H9 (cell line): ENCODE data around the gene SDHB. TPM values are rescaled to one million over a fixed set of nuclear protein-coding genes. Genes with fewer than 3 reads are reported as not detected.

ENCODE experiments used
- DNase-seq: peaks from one replicate; pipeline ENCODE4 v3.0.0-alpha.2; 2017
- H2AFZ ChIP-seq: one replicate; pipeline ENCODE4 v1.6.1; 2013; ENCODE audit warnings: mild to moderate bottlenecking, low read length, control low read depth, moderate library complexity
- H2AK5ac ChIP-seq: 2 replicates; pipeline ENCODE4 v1.6.1; 2013; ENCODE audit warnings: low read length, control low read depth, mixed read lengths; ENCODE audit not compliant: insufficient read length
- H2BK120ac ChIP-seq: one replicate; pipeline ENCODE4 v1.6.1; 2013; ENCODE audit warnings: low read depth, mild to moderate bottlenecking, low read length, control low read depth, inconsistent platforms; ENCODE audit not compliant: poor library complexity, severe bottlenecking
- H2BK12ac ChIP-seq: 2 replicates; pipeline ENCODE4 v1.6.1; 2013; ENCODE audit warnings: low read length, control low read depth, mixed read lengths, low read depth; ENCODE audit not compliant: insufficient read length
- H2BK15ac ChIP-seq: 2 replicates; pipeline ENCODE4 v1.6.1; 2013; ENCODE audit warnings: low read depth, low read length, control low read depth
- H2BK20ac ChIP-seq: one replicate; pipeline ENCODE4 v1.6.1; 2013; ENCODE audit warnings: low read depth, mild to moderate bottlenecking, low read length, control low read depth, inconsistent platforms; ENCODE audit not compliant: poor library complexity, severe bottlenecking
- H2BK5ac ChIP-seq: 2 replicates; pipeline ENCODE4 v1.6.1; 2013; ENCODE audit warnings: low read length, control low read depth, mixed read lengths; ENCODE audit not compliant: insufficient read length
- H3K14ac ChIP-seq: 2 replicates; pipeline ENCODE4 v1.6.1; 2013; ENCODE audit warnings: low read length, control low read depth; ENCODE audit not compliant: insufficient read depth
- H3K18ac ChIP-seq: 2 replicates; pipeline ENCODE4 v1.6.1; 2013; ENCODE audit warnings: low read depth, mild to moderate bottlenecking, mixed read lengths, low read length, control low read depth; ENCODE audit not compliant: insufficient read length
- H3K23ac ChIP-seq: 2 replicates; pipeline ENCODE4 v1.6.1; 2013; ENCODE audit warnings: low read length, control low read depth, mixed read lengths, low read depth; ENCODE audit not compliant: insufficient read length
- H3K23me2 ChIP-seq: 2 replicates; pipeline ENCODE4 v1.6.1; 2013; ENCODE audit warnings: low read depth, mild to moderate bottlenecking, mixed read lengths, low read length, control low read depth; ENCODE audit not compliant: insufficient read length, poor library complexity, severe bottlenecking
- H3K27ac ChIP-seq: 2 replicates; pipeline ENCODE4 v1.5.1; 2013; ENCODE audit warnings: low read length, control low read depth, mixed read lengths, low read depth; ENCODE audit not compliant: insufficient read length
- H3K27me3 ChIP-seq: 2 replicates; pipeline ENCODE4 v1.6.1; 2013; ENCODE audit warnings: low read length, control low read depth, inconsistent platforms; ENCODE audit not compliant: insufficient read depth
- H3K4ac ChIP-seq: 2 replicates; pipeline ENCODE4 v1.6.1; 2013; ENCODE audit warnings: low read depth, mild to moderate bottlenecking, control low read depth, inconsistent platforms, low read length, moderate library complexity
- H3K4me1 ChIP-seq: 2 replicates; pipeline ENCODE4 v1.6.1; 2013; ENCODE audit warnings: low read length, control low read depth, inconsistent platforms; ENCODE audit not compliant: insufficient read depth
- H3K4me2 ChIP-seq: 2 replicates; pipeline ENCODE4 v1.6.1; 2013; ENCODE audit warnings: low read length, control low read depth, mixed read lengths; ENCODE audit not compliant: insufficient read length, insufficient read depth
- H3K56ac ChIP-seq: 2 replicates; pipeline ENCODE4 v1.6.1; 2013; ENCODE audit warnings: low read depth, mild to moderate bottlenecking, mixed read lengths, low read length, control low read depth; ENCODE audit not compliant: insufficient read length
- H3K79me1 ChIP-seq: 2 replicates; pipeline ENCODE4 v1.6.1; 2013; ENCODE audit warnings: low read depth, mild to moderate bottlenecking, moderate library complexity, low read length, control low read depth, inconsistent platforms; ENCODE audit not compliant: insufficient read depth, poor library complexity, severe bottlenecking
- H3K79me2 ChIP-seq: 2 replicates; pipeline ENCODE4 v1.6.1; 2013; ENCODE audit warnings: low read length, control low read depth, inconsistent platforms; ENCODE audit not compliant: insufficient read depth
- H3K9ac ChIP-seq: 2 replicates; pipeline ENCODE4 v1.6.1; 2013; ENCODE audit warnings: low read length, control low read depth, mixed read lengths; ENCODE audit not compliant: insufficient read length; ENCODE audit errors: extremely low read depth
- H3K9me3 ChIP-seq: one replicate; pipeline ENCODE4 v1.6.1; 2013; ENCODE audit warnings: low read depth, low read length, inconsistent platforms; ENCODE audit not compliant: control insufficient read depth
- H3T11ph ChIP-seq: one replicate; pipeline ENCODE4 v1.6.1; 2013; ENCODE audit warnings: mild to moderate bottlenecking, low read length, control low read depth, inconsistent platforms
- H4K20me1 ChIP-seq: one replicate; pipeline ENCODE4 v1.6.1; 2013; ENCODE audit not compliant: control insufficient read depth, insufficient read length, insufficient read depth
- H4K5ac ChIP-seq: 2 replicates; pipeline ENCODE4 v1.6.1; 2013; ENCODE audit warnings: low read depth, mild to moderate bottlenecking, mixed read lengths, low read length, control low read depth; ENCODE audit not compliant: insufficient read length
- H4K8ac ChIP-seq: replicated peaks from 2 replicates; pipeline ENCODE4 v1.6.1; 2013; ENCODE audit warnings: low read length, control low read depth, mixed read lengths, low read depth; ENCODE audit not compliant: insufficient read length
- H4K91ac ChIP-seq: 2 replicates; pipeline ENCODE4 v1.6.1; 2013; ENCODE audit warnings: low read depth, mild to moderate bottlenecking, moderate library complexity, mixed read lengths, low read length, control low read depth; ENCODE audit not compliant: insufficient read length
- H3K27ac Mint-ChIP-seq, 3 experiments: 2 replicates in 2 of 3; 3 replicates in 1 of 3; pipeline ENCODE4 v1.8.0; 2020 to 2021; ENCODE audit warnings: mixed read lengths in 3 of 3, mild to moderate bottlenecking in 1 of 3, moderate library complexity in 1 of 3
- H3K27me3 Mint-ChIP-seq: 2 replicates; pipeline ENCODE4 v1.8.0; 2021; ENCODE audit warnings: low read depth, mild to moderate bottlenecking, moderate library complexity, mixed read lengths
- H3K36me3 Mint-ChIP-seq, 3 experiments: 2 replicates in 2 of 3; 3 replicates in 1 of 3; pipeline ENCODE4 v1.8.0; 2020 to 2021; ENCODE audit warnings: low read depth in 3 of 3, mixed read lengths in 3 of 3; ENCODE audit not compliant: insufficient read depth in 1 of 3
- H3K4me1 Mint-ChIP-seq, 2 experiments: 2 replicates each; pipeline ENCODE4 v1.8.0; 2020; ENCODE audit warnings: mixed read lengths in 2 of 2
- H3K4me3 Mint-ChIP-seq, 2 experiments: 2 replicates in 1 of 2; 3 replicates in 1 of 2; pipeline ENCODE4 v1.8.0; 2020 to 2021; ENCODE audit warnings: mild to moderate bottlenecking in 2 of 2, mixed read lengths in 2 of 2, moderate library complexity in 1 of 2
- H3K9me3 Mint-ChIP-seq, 2 experiments: 2 replicates in 1 of 2; 3 replicates in 1 of 2; pipeline ENCODE4 v1.8.0; 2020; ENCODE audit warnings: mild to moderate bottlenecking in 2 of 2, mixed read lengths in 2 of 2, moderate library complexity in 1 of 2
- CTCF ChIP-seq: fragments of 200-600 bp; sonication (generic); conservative IDR thresholded peaks from 3 replicates; pipeline ENCODE4 v1.8.0; 2021; ENCODE audit warnings: antibody characterized with exemption, mild to moderate bottlenecking
- WGBS: extraction: QIAGEN DNeasy Blood & Tissue Kit; methylation state at CpG from one replicate; pipeline ENCODE4 v1.1.7; 2013; ENCODE audit warnings: missing lambda C conversion rate, low lambda C conversion rate, mixed read lengths; ENCODE audit not compliant: insufficient read length; ENCODE audit errors: extremely low coverage; 5-methylcytosine and 5-hydroxymethylcytosine counted together
- total RNA-seq: library from RNA; stranded (reverse); gene quantifications from 2 replicates; pipeline ENCODE4 v1.2.1, GENCODE V29; 2021

Gene SDHB
- total RNA-seq, 1 experiment from 2014 or later = 77.5 TPM

- no peak overlapping the region for H3K56ac ChIP-seq
- Mint-ChIP-seq H3K27ac (no peak overlapping the region), H3K4me1 (peaks cover 0 to 2% of the 10 kb centered on the region in 2 experiments; a peak in 1 of 4 replicates), H3K9me3 (no peaks in the 10 kb centered on the region), H3K36me3 (no peaks in the 10 kb centered on the region), H3K27me3 (peaks cover 2% of the 10 kb centered on the region; the same call in 1 of the 2 replicates), H3K4me3 (no peak overlapping the region)
- H3K4me2 ChIP-seq = no peak overlapping the region
- no peaks in the 10 kb centered on the region for H4K20me1 ChIP-seq
- H3K23ac ChIP-seq = no peak overlapping the region
- H3K23me2 ChIP-seq = no peaks in the 10 kb centered on the region
- H2BK15ac ChIP-seq = no peak overlapping the region
- no peak overlapping the region for H3K9ac ChIP-seq
- no peak overlapping the region for H2AFZ ChIP-seq
- no peak overlapping the region for H4K5ac ChIP-seq
- no peaks in the 10 kb centered on the region for H3K27me3 ChIP-seq
- no peak overlapping the region for H3K4ac ChIP-seq
- no peak overlapping the region for H2BK5ac ChIP-seq
- H3K9me3 ChIP-seq = no peaks in the 10 kb centered on the region
- H3T11ph ChIP-seq = no peak overlapping the region
- H2BK12ac ChIP-seq = no peak overlapping the region
- H2BK120ac ChIP-seq = no peak overlapping the region
- H3K4me1 ChIP-seq = no peaks in the 10 kb centered on the region
- H3K18ac ChIP-seq = no peak overlapping the region
- TF ChIP-seq CTCF = no peak
- no peak for DNase-seq
- no peak overlapping the region for H3K27ac ChIP-seq
- no peak overlapping the region for H3K14ac ChIP-seq
- H3K79me2 ChIP-seq = no peaks in the 10 kb centered on the region
- H4K91ac ChIP-seq = no peak overlapping the region
- no CpG with 5 or more reads among the region's 4 CpGs for WGBS
- H4K8ac ChIP-seq = no peak overlapping the region
- H2AK5ac ChIP-seq = no peak overlapping the region
- no peak overlapping the region for H2BK20ac ChIP-seq
- no peaks in the 10 kb centered on the region for H3K79me1 ChIP-seq
These were observed 27.0 kb upstream of the SDHB start for GRCh38 chr1:17080880-17081279.
